Choroid plexus epithelial cell (primary cell): ENCODE data around the gene DGKD.

Experiments
- DNase-seq: peaks from one replicate; pipeline ENCODE4 v3.0.0-alpha.2; 2010; ENCODE audit warnings: low read depth
- H3K4me3 ChIP-seq: 2 replicates; pipeline ENCODE4 v1.5.1; 2011; ENCODE audit warnings: low read depth, mild to moderate bottlenecking, control low read depth, low read length, moderate library complexity
- CTCF ChIP-seq: conservative IDR thresholded peaks from 2 replicates; pipeline ENCODE4 v1.5.1; 2011; ENCODE audit warnings: low read depth, mild to moderate bottlenecking, control low read depth, inconsistent platforms, low read length, moderate library complexity

Gene DGKD

GRCh38 chr2:233346376-233346775, 7.9 kb upstream of the DGKD start:
- no peak for DNase-seq
- TF ChIP-seq CTCF = no peak

DNA sequence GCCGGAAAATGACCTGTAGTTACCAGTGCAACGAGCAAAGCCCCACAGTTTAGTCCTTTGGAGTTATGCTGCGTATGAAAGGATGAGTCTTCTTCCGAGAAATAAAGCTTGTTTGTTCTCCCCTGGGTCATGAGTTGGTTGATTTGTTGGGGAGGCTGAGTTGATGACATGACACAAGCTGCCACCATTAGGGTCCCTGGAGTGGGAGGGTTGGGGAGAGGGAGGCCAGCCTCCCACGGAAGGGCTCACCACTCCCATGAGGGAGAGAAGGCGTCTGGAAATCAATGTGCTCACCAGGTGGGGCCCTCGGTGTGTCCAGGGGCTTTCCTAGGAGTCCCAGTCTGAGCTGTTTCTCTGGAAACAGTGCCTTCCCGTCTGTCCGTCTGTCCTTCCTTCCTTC, 7.4 kb upstream of the DGKD start:
- no peak overlapping the region for H3K4me3 ChIP-seq
- DNase-seq = no peak
- no peak for TF ChIP-seq CTCF

More at GRCh38 chr2:233346376-233346775, 7.9 kb upstream of the DGKD start:
- H3K4me3 ChIP-seq = no peak overlapping the region

DNA sequence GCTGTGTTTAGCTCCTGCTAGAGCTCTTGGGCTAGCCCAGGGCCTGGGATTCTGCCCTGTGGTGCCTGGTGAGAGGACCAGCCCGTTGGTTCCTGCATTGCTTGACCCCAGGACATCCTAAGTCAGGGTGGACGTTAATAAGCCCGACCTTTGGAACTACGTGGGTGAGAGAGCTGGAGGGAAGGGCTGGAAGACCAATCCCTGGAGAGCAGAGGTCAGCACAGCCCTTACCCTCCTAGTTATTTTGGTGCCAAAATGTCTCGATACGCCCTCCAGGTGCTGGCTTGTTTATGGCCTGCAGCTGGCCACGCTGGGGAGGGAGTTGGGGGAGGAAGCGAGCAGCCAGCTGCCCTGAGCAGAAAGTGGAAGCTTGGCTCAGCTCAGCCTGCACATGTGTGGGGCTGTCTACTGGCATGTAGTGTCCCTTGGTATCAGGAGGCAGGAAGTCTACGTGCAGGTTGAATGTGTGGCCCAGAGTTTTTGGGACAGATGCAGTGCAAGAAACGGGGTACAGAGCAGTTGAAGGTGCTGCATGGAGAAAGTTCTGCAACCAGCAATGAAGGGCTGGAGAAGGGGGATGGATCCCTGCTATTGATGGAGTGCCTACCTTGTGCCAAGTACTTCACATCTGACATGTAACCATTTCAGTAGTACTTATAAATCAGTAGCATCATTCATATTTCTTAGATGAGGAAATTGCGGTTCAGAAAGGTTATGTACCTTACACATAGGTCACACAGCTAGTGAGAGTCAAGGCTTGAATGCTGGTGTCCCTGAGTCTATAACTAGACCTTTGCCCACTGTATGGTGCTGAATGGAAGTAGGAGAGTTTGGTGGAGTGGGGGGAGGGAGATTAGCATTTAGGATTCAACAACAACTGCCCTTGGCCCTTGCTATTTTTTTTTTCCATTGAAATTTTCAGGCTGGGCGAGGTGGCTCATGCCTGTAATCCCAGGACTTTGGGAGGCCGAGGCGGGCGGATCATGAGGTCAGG, 5.0 kb upstream of the DGKD start:
- no peak overlapping the region for H3K4me3 ChIP-seq
- no peak for DNase-seq

GRCh38 chr2:233350708-233351107, 3.6 kb upstream of the DGKD start:
- H3K4me3 ChIP-seq = no peak overlapping the region
- peak; percentile 17 for TF ChIP-seq CTCF
- DNase-seq = peak; percentile 77

More for the DNA sequence above, 5.0 kb upstream of the DGKD start:
- TF ChIP-seq CTCF = no peak

GRCh38 chr2:233351423-233351822, 2.9 kb upstream of the DGKD start:
- no peak for DNase-seq
- no peak for TF ChIP-seq CTCF
- H3K4me3 ChIP-seq = no peak overlapping the region

GRCh38 chr2:233352141-233352842, 2.0 kb upstream of the DGKD start:
- no peak for DNase-seq
- TF ChIP-seq CTCF = no peak
- H3K4me3 ChIP-seq = no peak overlapping the region
